NCI-H2196 treated with DMSO at 0.1 percent for 48 hours (cell line): Measurements from ENCODE around the gene ZNF784.

Experiments
- DNase-seq: peaks from one replicate; lab custom pipeline; 2025; ENCODE audit not compliant: unreplicated experiment; lab: John Stamatoyannopoulos, UW

Gene ZNF784

GRCh38 chr19:55644191-55644833 is 19.9 kb upstream of the ZNF784 start:
- no peak for DNase-seq

- no peak for DNase-seq
Measured at GRCh38 chr19:55643887-55644176, 19.5 kb upstream of the ZNF784 start.

- DNase-seq: peak; percentile 41
Measured at GRCh38 chr19:55643003-55643886, 18.9 kb upstream of the ZNF784 start, which contains the start of gene ZNF581. Gene ZNF581, plus strand, starts transcription at chr19:55643649. Its CDS starts 923 bp downstream, at chr19:55644572.

- DNase-seq: no peak
Measured at GRCh38 chr19:55642153-55643002, 18.0 kb upstream of the ZNF784 start.

GRCh38 chr19:55641426-55642152 is 17.2 kb upstream of the ZNF784 start:
- DNase-seq: no peak

GRCh38 chr19:55640577-55641425 is 16.4 kb upstream of the ZNF784 start, which contains the start of gene ZNF580:
Gene ZNF580, plus strand, starts transcription at chr19:55641002. Its CDS starts 1,507 bp downstream, at chr19:55642509.
- DNase-seq: peak; percentile 40

GRCh38 chr19:55640043-55640576 is 15.7 kb upstream of the ZNF784 start:
- peak; percentile 78 for DNase-seq

- DNase-seq: no peak
Measured at GRCh38 chr19:55638864-55639359, 14.5 kb upstream of the ZNF784 start.

- DNase-seq: no peak
Measured at GRCh38 chr19:55637534-55637933, 13.2 kb upstream of the ZNF784 start.

- no peak for DNase-seq
Measured at GRCh38 chr19:55636723-55637122, 12.4 kb upstream of the ZNF784 start.

- DNase-seq: no peak
Measured at GRCh38 chr19:55635856-55636440, 11.6 kb upstream of the ZNF784 start.

GRCh38 chr19:55635334-55635717 is 11.0 kb upstream of the ZNF784 start:
- no peak for DNase-seq

- DNase-seq: no peak
Measured at GRCh38 chr19:55633861-55634260, 9.5 kb upstream of the ZNF784 start.

GRCh38 chr19:55632463-55632834 is 8.1 kb upstream of the ZNF784 start:
- peak; percentile 80 for DNase-seq

GRCh38 chr19:55626350-55626749 is 2.0 kb upstream of the ZNF784 start:
- no peak for DNase-seq

- no peak for DNase-seq
Measured at GRCh38 chr19:55625004-55625326, 599 bp upstream of the ZNF784 start.

GRCh38 chr19:55623561-55623960 is 805 bp downstream of the ZNF784 start:
- no peak for DNase-seq

GRCh38 chr19:55623130-55623529 is 1.2 kb downstream of the ZNF784 start:
- no peak for DNase-seq

- DNase-seq: no peak
Measured at GRCh38 chr19:55622242-55622969, 2.0 kb downstream of the ZNF784 start.
